Body of pancreas (tissue), 4 donors: Measurements from ENCODE around the gene ITM2C. TPM values are rescaled to one million over a fixed set of nuclear protein-coding genes. Genes with fewer than 3 reads are reported as not detected.

ENCODE experiments used
- ATAC-seq: fragments of 150-250 bp; one replicate; pipeline ENCODE4 v1.9.1; 2016
- DNase-seq, 4 donors: peaks; one replicate each; pipeline ENCODE4 v3.0.0-alpha.2; 2019
- H3K27ac ChIP-seq, 4 donors: fragments of 200-600 bp; sonication (generic); 1 replicate in 3 of 4; 2 replicates in 1 of 4; pipeline versions ENCODE4 v1.5.1 to v1.6.1; 2016 to 2019; ENCODE audit warnings: mild to moderate bottlenecking in 1 of 4, mixed read lengths in 1 of 4, moderate library complexity in 1 of 4
- H3K27me3 ChIP-seq, 2 donors: fragments of 200-600 bp; sonication (generic); one replicate each; pipeline ENCODE4 v1.6.0; 2016; ENCODE audit warnings: mild to moderate bottlenecking in 1 of 2
- H3K36me3 ChIP-seq, 2 donors: fragments of 200-600 bp; sonication (generic); replicated peaks in 1 of 2; 2 replicates each; pipeline ENCODE4 v1.5.1; 2016; ENCODE audit warnings: low read depth in 2 of 2; ENCODE audit not compliant: insufficient read depth in 1 of 2
- H3K4me1 ChIP-seq: fragments of 200-600 bp; sonication (generic); one replicate; pipeline ENCODE4 v1.6.0; 2016
- H3K4me3 ChIP-seq, 2 donors: fragments of 200-600 bp; sonication (generic); 1 replicate in 1 of 2; 2 replicates in 1 of 2; pipeline ENCODE4 v1.5.1; 2016 to 2019
- H3K9me3 ChIP-seq, 3 donors: fragments of 200-600 bp; sonication (generic); 1 replicate in 2 of 3; 2 replicates in 1 of 3; pipeline ENCODE4 v1.5.1; 2016
- POLR2A ChIP-seq, 3 donors: fragments of 450-650 bp; IDR thresholded peaks; one replicate each; pipeline ENCODE4 v1.6.1; 2016; ENCODE audit warnings: antibody characterized with exemption in 3 of 3, mild to moderate bottlenecking in 2 of 3
- WGBS, 2 donors: methylation state at CpG; one replicate each; pipeline ENCODE4 v1.1.5; 2017; 5-methylcytosine and 5-hydroxymethylcytosine counted together
- intact Hi-C: fragments of 100-400 bp; cut with DNase I; formaldehyde crosslinking; loops from one replicate; pipeline ENCODE4 v1.15.1; 2023
- total RNA-seq, 2 donors: library from RNA; depleted of rRNA; stranded (reverse); fragments of >200 nt; gene quantifications; one replicate each; pipeline ENCODE4 v1.1.0, GENCODE V29; 2016
- TF ChIP-seq, protein P1 (sequence below), 7 experiments: fragments of 450-650 bp in 4 of 7; fragments of 200-600 bp in 3 of 7; sonication (generic) in 3 of 7; IDR thresholded peaks; one replicate each; pipeline ENCODE4 v1.5.1; 2016 to 2019; ENCODE audit warnings: antibody characterized with exemption in 7 of 7

The ITM2C gene
- total RNA-seq, 2 donors from 2014 or later: 32.9 to 43.8 TPM

DNA sequence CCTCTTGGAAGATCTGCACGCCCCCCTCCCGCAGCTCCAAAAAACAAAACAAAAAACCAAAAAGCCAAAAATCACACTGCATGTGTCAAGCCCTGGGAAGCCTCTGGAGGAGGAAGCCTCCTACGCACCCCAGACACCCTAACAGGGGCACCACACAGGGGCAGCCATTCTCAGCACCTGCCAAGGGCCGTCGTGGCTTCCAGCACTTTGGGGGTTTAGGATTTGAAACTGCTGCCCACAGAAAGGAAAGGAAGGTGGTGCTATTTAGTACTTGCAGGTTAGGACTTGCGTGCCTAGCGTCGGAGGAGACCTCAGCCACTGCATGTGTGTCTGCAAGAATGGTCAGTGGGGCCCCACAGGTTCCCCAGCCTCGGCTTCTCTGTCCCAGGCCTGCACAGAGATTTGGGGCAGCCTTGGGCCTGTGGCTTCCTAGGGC, 60.7 kb downstream of the ITM2C start:
- TF ChIP-seq POLR2A (IDR thresholded peaks at IDR 0.05): no peak
- TF ChIP-seq, protein P1, sequence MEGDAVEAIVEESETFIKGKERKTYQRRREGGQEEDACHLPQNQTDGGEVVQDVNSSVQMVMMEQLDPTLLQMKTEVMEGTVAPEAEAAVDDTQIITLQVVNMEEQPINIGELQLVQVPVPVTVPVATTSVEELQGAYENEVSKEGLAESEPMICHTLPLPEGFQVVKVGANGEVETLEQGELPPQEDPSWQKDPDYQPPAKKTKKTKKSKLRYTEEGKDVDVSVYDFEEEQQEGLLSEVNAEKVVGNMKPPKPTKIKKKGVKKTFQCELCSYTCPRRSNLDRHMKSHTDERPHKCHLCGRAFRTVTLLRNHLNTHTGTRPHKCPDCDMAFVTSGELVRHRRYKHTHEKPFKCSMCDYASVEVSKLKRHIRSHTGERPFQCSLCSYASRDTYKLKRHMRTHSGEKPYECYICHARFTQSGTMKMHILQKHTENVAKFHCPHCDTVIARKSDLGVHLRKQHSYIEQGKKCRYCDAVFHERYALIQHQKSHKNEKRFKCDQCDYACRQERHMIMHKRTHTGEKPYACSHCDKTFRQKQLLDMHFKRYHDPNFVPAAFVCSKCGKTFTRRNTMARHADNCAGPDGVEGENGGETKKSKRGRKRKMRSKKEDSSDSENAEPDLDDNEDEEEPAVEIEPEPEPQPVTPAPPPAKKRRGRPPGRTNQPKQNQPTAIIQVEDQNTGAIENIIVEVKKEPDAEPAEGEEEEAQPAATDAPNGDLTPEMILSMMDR (IDR thresholded peaks at IDR 0.05): no peak
- WGBS, 2 donors: 52 to 56% methylated on average over 9 of the region's 9 CpGs
- Histone ChIP-seq H3K9me3 (no peaks in the 10 kb centered on the region), H3K27ac (no peak overlapping the region), H3K27me3 (no peaks in the 10 kb centered on the region), H3K36me3 (no peaks in the 10 kb centered on the region), H3K4me1 (no peaks in the 10 kb centered on the region), H3K4me3 (no peak overlapping the region)
- ATAC-seq: no peak
- DNase-seq: no peak
- intact Hi-C loops: no loop called here

DNA sequence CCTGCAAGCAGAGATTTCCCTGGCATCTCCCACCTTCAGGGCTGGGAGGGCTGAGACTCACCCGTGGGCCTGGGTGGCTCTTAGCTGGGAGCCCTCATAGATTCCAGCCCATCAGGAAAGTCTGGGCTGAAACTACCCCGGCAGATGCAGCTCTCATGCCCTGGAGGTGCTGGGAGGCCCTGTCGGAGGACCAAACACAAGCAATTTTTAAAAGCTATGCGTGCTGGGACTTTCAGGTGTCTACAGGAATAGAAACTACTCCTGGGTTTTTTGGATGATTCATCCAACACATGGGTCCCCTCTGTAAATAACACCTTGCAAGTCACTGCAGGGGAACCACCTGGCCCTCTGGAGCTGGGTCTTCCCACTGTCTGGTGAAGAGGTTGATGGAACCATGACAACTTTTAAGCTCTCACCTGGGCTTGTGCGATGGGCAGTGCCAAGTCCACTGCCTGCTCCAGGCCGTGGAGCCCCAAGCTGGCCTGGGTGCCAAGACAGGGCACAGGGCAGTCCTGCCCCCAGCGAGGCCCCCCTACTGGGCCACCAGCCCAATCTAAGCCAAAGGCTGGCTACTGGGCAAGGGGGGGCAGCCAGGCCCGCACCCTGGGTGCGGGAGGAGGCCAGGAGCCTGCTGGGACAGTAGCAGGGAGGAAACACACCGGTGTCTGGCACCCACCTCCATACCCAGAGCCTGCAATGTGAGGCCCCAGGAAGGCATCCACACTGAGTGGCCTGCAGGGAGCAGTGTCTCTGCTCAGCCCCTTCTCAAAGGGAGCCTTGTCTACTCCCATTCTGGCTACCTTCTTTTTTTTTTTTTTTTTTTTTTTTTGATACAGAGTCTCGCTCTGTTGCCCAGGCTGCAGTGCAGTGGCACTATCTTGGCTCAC, 61.4 kb downstream of the ITM2C start:
- ATAC-seq (no peak), DNase-seq (no peak)
- H3K27ac ChIP-seq: no peak overlapping the region
- no peaks in the 10 kb centered on the region for H3K4me1 ChIP-seq
- no peak for TF ChIP-seq POLR2A (IDR thresholded peaks at IDR 0.05)
- TF ChIP-seq, protein P1 (IDR thresholded peaks at IDR 0.05): no peak
- WGBS, 2 donors: 68 to 78% methylated on average over 5 to 11 of the region's 11 CpGs
- H3K27me3 ChIP-seq: no peaks in the 10 kb centered on the region
- H3K9me3 ChIP-seq: no peaks in the 10 kb centered on the region
- intact Hi-C loops: no loop called here
- no peak overlapping the region for H3K4me3 ChIP-seq
- H3K36me3 ChIP-seq: no peaks in the 10 kb centered on the region

DNA sequence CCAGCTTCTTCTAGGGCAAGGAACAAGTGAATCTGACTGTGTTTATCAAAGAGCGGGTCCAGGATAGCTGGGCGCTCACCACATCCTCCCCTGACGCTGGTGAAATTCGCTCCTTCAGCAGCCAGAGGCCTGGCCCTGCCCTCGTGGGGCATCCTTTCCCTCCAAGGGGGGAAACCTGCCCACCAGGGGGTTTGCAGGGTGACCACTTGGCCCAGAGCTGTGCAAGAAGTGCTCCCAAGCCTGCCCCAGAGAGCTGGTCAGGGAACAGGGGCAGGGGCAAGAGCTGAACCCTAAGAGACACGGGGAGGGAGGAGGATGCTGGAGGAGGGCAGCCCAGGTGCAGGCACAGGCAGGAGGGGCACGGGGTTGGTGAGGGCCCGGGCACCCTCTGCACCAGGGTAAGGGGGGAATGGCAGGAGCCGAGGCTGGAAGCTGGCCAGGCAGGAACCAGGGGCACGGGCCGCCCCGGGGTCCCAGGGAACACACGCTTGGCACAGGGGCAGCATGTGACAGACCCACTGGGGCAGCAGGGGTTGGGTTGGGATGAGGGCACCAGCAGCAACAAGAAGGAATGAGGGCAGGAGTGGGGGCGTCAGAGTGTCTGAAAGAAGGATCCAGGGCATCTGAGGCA, 63.1 kb downstream of the ITM2C start:
- intact Hi-C loops: no loop called here
- H3K4me3 ChIP-seq: no peak overlapping the region
- TF ChIP-seq, protein P1 (IDR thresholded peaks at IDR 0.05): no peak
- no peak for TF ChIP-seq POLR2A (IDR thresholded peaks at IDR 0.05)
- DNase-seq (no peak), ATAC-seq (no peak)
- no peak overlapping the region for H3K27ac ChIP-seq
- H3K9me3 ChIP-seq: no peaks in the 10 kb centered on the region
- WGBS, 2 donors: 64 to 66% methylated on average over 9 to 14 of the region's 14 CpGs
- no peaks in the 10 kb centered on the region for H3K27me3 ChIP-seq
- no peaks in the 10 kb centered on the region for H3K4me1 ChIP-seq
- no peaks in the 10 kb centered on the region for H3K36me3 ChIP-seq

Other genes with a start within 250 kb of the ITM2C start
- 10 to 100 TPM; 32.3 to 34.5 TPM for gene CAB39, start 152.1 kb upstream of the ITM2C start, total RNA-seq
- gene GPR55, start 60.3 kb downstream of the ITM2C start, total RNA-seq: not detected
- gene SPATA3, start 131.2 kb downstream of the ITM2C start, total RNA-seq: not detected
- gene C2orf72, start 172.6 kb downstream of the ITM2C start, total RNA-seq: 10 to 100 TPM; 14.5 to 52.1 TPM
- gene PSMD1, start 191.9 kb downstream of the ITM2C start, total RNA-seq: 10 to 100 TPM; 20.5 to 27.4 TPM